GM06990 (cell line): ENCODE results near the gene CENPU.

Source experiments
- DNase-seq: peaks from one replicate; pipeline ENCODE4 v3.0.0-alpha.2; 2011; ENCODE audit not compliant: insufficient read length; ENCODE audit errors: extremely low read depth
- H3K27me3 ChIP-seq: replicated peaks from 2 replicates; pipeline ENCODE4 v1.6.0; 2011; ENCODE audit warnings: low read length; ENCODE audit not compliant: control insufficient read depth, insufficient read depth
- H3K36me3 ChIP-seq: 2 replicates; pipeline ENCODE4 v1.5.1; 2011; ENCODE audit warnings: low read length; ENCODE audit not compliant: control insufficient read depth, insufficient read depth
- H3K4me3 ChIP-seq: replicated peaks from 2 replicates; pipeline ENCODE4 v1.5.1; 2011; ENCODE audit warnings: low read depth, mild to moderate bottlenecking, control low read depth, low read length
- CTCF ChIP-seq: IDR thresholded peaks from 2 replicates; pipeline ENCODE4 v1.5.1; 2011; ENCODE audit warnings: low read length, control low read depth, mild to moderate bottlenecking, inconsistent platforms; ENCODE audit not compliant: insufficient read depth, poor library complexity, severe bottlenecking

The CENPU gene

DNA sequence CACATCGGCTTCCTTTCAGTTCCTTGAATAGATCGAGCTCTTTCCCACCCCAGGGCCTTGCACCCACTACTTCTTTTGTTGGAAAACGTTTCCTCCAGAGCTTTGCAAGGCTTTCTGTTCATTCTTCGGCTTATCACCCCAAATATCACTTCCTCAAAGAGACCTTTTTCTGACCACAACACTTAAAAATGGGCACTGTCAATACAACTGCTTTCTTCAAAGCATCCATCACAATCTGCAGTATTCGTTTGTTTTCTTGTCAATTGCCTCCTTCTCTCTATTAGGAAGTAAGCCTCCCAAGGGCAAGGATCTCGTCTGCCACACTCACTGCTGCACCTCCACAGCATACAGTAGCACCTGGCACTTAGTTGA is 17.7 kb upstream of the CENPU start:
- H3K27me3 ChIP-seq: no peaks in the 10 kb centered on the region
- H3K4me3 ChIP-seq: no peak overlapping the region
- no peak for TF ChIP-seq CTCF
- peaks cover 6% of the 10 kb centered on the region for H3K36me3 ChIP-seq
- DNase-seq: no peak

GRCh38 chr4:184750926-184751584 is 17.2 kb upstream of the CENPU start:
- TF ChIP-seq CTCF: no peak
- no peak for DNase-seq
- H3K4me3 ChIP-seq: no peak overlapping the region
- peaks cover 6% of the 10 kb centered on the region for H3K36me3 ChIP-seq
- no peaks in the 10 kb centered on the region for H3K27me3 ChIP-seq

DNA sequence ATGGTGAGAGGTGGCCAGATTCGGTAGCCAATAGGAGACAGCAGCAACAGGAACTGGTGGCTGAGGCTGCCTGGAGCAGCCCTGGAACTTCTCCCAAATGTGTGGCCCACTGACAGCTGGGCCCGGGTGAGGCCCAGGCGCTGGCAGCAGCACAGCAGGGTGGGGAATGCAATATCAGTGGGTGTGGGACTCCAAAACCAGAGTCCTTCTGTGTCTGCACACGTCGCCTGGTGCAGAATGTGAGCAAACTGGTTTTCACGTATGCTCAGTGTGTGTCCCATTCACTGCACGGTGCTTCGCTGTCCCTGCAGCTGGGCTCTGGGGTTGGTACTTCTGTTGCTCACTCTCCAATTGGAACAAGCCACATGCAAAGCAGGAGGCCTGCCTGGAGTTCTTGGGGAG is 14.4 kb upstream of the CENPU start:
- Histone ChIP-seq H3K27me3 (no peaks in the 10 kb centered on the region), H3K4me3 (no peak overlapping the region), H3K36me3 (no peaks in the 10 kb centered on the region; the same call in 1 of the 2 replicates)
- no peak for TF ChIP-seq CTCF
- no peak for DNase-seq

DNA sequence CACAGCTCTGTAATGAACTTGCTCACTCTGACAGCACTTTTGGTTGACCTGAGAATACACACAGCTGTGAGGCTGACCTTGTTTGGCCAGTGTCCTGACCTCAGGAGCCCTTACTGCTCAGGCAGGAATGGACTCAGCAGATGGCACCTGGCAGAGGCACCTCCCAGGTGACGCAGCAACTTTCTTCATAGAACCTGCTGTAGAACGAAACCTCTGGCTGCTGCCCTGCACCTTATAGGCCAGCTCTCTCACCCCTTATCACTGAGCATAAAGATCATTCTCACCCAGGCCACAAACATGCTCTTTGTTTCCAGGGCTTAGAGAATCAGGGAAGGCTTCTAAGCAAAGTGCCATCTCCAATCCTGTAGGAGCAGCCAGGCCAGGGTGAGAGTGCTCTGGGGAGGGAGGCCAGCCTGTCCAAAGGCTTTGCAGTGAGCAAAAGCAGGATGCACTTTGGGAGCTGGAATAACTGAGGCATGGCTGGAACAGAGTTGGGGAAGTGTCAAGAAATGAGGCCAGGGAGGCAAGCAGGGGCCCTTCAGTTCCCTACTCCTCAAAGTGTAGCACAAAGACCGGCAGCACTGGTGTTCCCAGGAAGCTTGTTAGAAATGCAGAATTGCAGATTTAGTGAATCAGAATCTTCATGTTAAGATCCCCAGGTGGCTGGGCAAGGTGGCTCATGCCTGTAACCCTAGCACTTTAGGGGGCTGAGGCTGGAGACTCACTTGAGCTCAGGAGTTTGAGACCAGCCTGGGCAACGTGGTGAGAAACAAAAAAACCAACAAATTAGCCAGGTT is 13.3 kb upstream of the CENPU start:
- Histone ChIP-seq H3K27me3 (no peaks in the 10 kb centered on the region), H3K36me3 (no peaks in the 10 kb centered on the region), H3K4me3 (no peak overlapping the region)
- DNase-seq: no peak
- no peak for TF ChIP-seq CTCF

DNA sequence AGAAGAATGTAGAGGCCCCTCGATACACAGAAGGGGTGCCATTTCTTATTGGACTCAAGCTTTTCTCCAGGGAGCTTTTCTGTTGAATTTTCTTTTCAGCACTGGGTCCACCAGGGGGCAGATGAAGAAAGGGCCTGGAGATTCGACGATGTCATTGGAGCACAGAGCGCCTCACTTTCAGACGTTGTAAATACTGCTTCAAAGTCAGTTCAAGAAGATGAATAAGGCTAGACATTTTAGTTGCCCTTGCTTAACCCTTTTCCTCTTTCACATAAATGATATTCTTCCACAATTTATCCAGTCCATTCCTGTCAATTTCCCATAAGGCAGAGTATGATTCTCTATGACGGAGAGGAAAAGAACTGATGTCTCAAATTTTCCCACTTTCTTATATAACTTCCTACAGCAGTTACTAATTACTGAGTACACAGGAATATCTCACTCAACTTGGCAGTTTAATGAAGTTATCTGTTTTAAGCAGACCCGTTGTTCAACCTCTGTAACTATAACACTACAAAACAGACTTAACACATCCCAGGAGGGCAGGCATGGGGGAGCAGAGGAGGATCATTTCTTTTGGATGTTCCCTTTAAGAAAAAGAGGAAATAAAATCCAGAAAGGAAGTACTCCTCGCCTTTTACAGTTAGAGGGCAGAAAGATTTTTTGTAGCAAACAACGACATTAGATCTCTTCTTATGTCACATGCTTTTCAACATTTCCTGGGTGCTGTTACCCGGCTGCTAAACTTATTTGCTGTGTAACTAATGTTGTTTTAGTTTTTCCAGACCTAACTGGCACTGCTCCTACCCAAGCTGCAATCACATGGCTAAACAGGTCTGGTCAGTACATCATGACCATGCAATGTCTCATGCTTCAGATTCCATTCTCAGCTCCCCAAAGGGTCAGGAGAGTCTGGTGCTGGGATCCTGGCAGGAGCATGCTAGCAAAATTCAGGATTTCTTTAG is 12.2 kb upstream of the CENPU start:
- Histone ChIP-seq H3K36me3 (no peaks in the 10 kb centered on the region), H3K27me3 (no peaks in the 10 kb centered on the region), H3K4me3 (no peak overlapping the region)
- no peak for DNase-seq
- TF ChIP-seq CTCF: peak; percentile 82
